T-helper 1 cell (primary cell): ENCODE data around the gene LAMA3.
"Not testable (repeated sequence)": the region's sequence is repeated elsewhere in the genome, so short reads cannot be mapped to it uniquely, and the experiment has no call there.

ENCODE experiments used
- DNase-seq, 5 donors: peaks; one replicate each; pipeline ENCODE4 v3.0.0-alpha.2; 2012 to 2020

The LAMA3 gene

DNA sequence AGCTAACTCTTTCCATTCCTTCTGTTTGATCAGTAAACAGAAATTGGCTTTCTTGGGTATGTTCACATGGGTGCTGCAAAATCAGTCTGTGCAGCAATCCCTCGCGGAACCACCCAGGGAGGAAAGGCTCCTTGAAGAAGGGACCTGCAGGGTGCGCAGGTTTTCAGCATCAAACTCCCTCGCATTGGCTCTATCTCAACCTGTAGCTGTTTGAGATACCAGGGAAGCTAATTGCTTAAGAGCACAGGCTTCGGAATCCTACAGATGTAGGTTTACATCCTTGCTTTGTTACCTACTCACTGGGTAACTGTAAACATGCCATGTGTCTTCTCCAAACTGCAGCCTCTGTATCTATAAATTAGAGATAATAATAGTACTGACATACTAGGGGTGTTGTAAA lies 43.2 kb downstream of the LAMA3 start:
- DNase-seq, result no peak

GRCh38 chr18:23733265-23733664 lies 44.0 kb downstream of the LAMA3 start:
- DNase-seq, result not testable (repeated sequence)

- DNase-seq, result no peak
These were observed 44.6 kb downstream of the LAMA3 start for GRCh38 chr18:23733895-23734294.

DNA sequence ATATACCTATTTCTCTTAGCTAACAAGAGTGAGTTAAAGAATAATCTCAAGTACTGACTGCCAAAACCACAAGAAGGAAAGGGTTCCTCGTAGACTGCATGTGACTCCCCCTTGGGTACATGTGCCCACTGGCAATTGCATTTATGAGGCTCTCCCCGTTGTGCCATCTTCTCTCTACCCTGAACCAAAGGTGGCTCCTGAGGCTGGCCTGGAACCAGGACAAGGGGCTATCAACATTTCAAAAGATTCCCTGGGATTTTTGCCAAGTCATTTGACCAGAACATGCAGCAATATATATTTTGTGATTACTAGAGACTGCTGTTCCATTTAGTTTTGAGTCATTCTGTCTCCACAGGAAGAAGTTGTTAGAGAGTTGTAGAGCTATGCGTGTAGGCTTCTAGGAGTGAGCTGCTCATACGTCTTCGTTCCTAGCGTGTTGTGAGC lies 45.8 kb downstream of the LAMA3 start:
- DNase-seq, result no peak

- no peak for DNase-seq
These were observed 48.3 kb downstream of the LAMA3 start for GRCh38 chr18:23737578-23737977.

- no peak for DNase-seq
These were observed 48.9 kb downstream of the LAMA3 start for GRCh38 chr18:23738151-23738550.

DNA sequence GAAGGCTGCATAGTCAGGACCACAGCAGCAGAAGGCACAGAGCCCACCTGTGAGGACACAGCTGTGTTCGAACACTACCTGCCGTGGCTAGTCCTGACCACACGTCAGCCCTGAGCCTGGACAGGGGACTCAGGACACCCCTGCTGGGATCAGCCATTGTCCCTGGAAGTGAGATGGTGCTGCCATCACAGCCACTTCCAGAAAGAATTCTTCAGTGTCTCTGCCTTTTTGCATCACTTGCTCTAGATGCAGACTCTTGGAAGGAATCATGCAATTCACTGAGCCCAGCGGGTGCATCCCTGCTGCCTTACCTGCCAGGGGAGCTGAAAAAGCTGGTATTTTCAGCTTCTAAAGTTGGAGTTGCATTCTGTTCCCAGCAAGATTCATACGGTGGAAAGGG lies 49.3 kb downstream of the LAMA3 start:
- no peak for DNase-seq

DNA sequence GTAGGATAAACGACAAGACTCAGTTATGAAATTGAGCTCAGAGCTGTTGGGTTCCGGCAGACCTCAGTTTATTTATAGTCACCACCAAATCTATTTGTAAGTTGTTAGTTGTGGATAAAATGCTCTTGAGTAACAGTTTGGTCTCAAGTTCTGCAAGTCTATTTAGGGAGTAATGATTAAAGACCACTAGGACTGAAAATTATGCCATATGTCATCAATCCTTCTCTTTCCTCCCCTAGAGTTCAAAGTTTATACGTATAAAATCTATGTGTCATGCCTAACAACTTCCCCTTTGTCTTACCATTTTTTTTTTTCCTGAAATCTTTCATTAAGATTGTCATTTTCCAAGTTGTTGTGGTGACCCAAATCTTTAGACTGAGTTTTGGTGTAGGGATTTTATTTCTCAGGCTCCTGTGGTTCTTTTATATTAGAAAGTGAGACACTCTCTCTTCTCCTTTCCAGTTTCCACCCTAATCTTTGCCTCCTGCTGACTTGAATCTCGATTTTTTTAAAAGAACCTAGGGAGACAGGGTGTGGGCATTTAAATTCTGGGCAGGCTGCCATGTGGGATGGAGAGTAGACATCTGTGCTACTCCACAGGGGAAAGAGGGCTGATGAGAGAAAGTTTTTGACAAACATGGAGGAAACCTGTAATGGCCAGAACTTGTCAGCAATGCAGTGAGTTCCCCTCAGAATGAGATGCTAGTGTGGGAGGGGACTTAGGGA lies 51.0 kb downstream of the LAMA3 start:
- no peak for DNase-seq

GRCh38 chr18:23741967-23742366 lies 52.7 kb downstream of the LAMA3 start:
- peak in 1 of 5 donors; percentile 35 for DNase-seq

GRCh38 chr18:23743733-23744333 lies 54.6 kb downstream of the LAMA3 start:
- DNase-seq, result no peak

DNA sequence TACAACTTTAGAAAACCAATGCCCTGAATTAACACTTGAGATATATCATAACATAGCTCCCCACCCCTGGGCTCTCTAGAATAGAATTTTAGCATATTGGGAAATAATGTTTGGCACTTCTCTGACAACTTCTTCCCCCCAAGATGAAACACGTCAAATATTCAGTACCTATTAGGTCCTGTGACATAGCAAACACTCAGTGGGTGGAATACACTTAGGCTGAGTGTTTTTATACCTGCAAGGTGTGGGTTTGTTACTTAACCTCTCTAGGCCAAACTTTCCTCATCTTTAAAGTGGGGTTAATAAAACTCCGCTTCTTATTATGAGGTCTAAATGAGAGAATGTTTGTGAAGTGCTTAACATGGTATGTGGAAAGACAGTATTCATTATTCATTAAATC lies 56.1 kb downstream of the LAMA3 start:
- no peak for DNase-seq

- no peak for DNase-seq
These were observed 57.6 kb downstream of the LAMA3 start for GRCh38 chr18:23746851-23747250.

DNA sequence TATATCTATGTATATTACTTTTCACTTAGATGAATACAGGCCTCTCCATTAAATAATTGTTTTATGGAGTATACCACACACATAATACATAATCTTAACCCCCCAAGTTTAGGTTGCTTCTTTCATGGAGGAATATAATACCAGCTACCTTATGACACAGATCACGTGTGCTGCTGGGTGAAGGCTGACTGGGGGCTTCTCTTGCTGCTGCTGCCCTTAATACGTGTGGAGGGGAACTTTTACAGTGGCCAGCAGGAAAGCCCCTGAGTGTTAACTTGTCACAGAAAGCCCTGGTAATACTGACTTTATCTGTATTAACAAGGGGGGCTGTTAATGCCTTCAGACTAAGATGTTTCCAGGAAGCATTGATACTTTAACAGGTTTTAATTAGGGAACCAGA lies 63.1 kb downstream of the LAMA3 start:
- no peak for DNase-seq

DNA sequence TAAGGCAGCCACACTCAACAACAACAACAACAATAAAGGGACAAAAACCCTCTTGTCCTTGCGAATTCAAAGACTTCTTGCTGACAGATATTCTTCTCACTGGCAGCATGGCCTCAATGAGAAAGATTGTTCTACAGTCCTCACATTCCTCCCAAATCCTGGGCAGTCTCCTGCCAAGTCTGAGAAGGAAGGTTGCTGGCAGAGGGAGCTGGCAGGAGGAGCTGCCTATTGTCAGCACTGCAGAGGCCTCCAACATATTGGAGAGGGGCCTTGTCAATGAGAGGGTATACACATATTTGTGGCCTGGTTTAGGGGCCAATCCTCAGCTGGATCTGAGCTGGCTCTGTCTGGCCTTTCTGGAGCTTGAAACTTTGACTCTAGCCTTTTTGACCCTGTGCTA lies 63.5 kb downstream of the LAMA3 start:
- no peak for DNase-seq

DNA sequence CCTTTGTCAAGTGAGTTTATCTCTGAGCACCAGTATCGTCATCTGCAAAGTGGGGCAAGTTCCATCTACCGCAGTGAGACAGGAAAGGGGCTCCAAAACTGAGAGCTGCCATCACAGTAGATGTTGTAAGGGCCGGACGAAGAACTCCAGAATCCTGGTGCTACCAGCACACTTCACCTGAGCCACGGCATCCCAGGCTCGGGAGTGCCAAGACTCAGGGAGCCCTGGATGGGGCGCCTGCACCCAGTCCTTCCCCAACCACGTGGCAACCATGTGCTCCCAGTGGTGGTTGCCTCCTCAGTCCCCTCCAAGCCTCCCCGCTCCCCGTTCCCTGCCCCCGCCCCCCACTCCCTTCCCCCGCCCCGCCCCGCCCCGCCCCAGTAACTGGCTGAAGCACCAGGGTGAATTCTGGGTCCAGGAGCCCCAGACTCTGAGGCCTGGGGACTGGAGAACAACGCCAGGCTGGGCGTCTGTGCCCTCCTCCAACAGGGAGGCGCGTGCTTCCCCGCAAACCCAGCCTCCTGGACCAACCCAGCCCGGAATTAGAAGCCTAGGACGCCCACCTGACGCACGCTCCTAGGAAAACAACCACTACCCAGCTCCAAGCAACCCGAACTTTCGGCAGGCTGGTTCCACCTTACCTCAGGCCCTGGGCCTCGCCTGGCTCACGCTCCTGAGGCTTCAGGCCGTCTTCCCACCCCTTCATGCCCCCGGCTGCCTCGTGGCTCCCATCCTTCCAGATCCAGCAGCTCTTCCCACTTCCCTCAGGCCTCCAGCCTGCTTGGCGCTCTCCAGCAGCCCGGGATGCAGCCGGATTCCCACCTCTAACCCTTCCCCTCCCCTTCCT lies 67.6 kb downstream of the LAMA3 start:
- no peak for DNase-seq

DNA sequence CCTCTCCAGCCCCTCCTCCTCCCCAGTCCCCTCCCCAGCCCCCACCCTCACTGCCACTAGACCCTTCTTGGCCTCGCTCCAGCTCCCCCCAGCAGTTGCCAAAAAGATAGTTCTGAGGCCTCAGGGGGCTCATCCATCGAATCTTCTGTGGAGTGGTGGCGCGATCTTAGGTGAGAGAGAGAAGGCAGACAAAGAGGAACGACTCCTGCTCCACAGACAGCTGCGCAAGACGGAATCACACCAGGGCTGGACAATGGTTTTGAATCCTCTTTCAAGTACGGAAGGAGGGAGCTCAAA lies 68.1 kb downstream of the LAMA3 start:
- DNase-seq, result no peak

GRCh38 chr18:23758281-23758680 lies 69.0 kb downstream of the LAMA3 start:
- DNase-seq, result no peak

DNA sequence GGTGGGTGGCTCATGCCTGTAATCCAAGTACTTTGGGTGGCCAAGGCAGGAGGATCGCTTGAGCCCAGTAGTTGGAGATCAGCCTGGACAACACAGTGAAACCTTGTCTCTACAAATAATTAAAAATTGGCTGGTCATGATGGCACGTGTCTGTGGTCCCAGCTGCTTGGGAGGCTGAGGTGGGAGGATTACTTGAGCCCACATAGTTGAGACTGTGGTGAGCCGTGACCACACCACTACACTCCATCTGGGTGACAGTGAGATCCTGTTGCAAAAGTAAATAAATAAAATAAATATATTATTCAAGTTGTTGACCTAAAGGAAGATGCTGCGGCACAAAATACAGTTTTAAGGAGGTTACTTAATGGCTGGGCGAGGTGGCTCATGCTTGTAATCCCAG lies 72.7 kb downstream of the LAMA3 start:
- no peak for DNase-seq

DNA sequence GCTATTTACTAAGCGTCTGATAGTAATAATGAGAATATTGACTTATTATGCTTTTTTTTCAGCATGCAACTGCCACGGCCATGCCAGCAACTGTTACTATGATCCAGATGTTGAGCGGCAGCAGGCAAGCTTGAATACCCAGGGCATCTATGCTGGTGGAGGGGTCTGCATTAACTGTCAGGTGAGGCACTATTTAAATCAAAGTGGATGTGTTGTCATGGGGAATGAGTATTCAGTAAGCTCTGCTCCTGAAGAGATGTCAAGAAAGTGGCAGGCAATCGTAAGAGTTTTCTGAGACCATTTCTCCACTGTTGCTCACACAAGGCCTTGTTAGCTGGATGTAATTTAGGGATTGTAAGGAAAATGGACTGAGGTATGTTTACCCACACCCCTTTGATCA lies 74.1 kb downstream of the LAMA3 start:
- DNase-seq, result no peak

DNA sequence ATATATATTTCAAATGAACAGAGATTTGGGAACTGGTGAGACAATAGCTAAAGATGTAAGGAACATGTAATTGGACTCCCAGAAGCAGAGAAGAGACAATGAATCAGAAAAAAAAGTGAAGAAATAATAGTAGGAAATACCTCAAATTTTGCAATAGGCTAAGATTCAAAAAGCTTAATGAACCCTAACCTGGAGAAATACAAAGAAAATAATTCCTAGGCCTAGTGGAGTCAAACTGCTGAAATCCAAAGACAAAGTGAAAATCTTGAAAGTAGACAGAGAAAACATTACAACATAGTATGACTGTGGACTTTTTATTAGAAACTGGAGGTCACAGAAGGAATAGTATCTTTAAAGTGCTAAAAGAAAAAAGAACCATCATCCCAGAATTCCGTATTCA lies 76.7 kb downstream of the LAMA3 start:
- DNase-seq, result no peak

- no peak for DNase-seq
These were observed 83.2 kb downstream of the LAMA3 start for GRCh38 chr18:23772327-23773024.

GRCh38 chr18:23776306-23776705 lies 87.1 kb downstream of the LAMA3 start:
- DNase-seq, result no peak

DNA sequence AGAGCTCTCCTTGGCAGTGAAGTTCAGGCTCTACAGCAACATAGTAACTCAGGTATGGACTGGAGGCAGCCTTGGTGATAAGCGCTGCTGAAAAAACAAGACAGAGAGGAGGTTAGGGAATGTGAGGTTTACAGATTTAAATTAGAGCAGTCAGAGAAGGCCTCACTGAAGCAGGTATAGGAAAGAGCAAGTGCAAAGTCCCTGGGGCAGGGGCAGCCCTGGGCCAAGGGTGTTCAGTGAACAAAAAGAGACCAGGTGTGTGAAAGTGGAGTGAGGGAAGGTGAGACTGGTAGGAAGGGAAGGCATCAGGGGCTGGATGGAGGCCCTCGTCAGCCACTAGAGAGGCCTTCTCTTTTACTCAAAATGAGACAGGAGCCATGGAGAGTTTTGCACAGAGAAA lies 89.6 kb downstream of the LAMA3 start:
- no peak for DNase-seq
